Transverse colon (tissue), 3 donors: ENCODE data around the gene ISOC1.

Source experiments
- EP300 ChIP-seq: sonication (generic); formaldehyde crosslinking; IDR thresholded peaks from one replicate; pipeline ENCODE4 v1.6.1; 2017; ENCODE audit warnings: antibody characterized with exemption, low read depth
- POLR2A ChIP-seq: fragments of 450-650 bp; IDR thresholded peaks from one replicate; pipeline ENCODE4 v1.6.1; 2016; ENCODE audit warnings: antibody characterized with exemption, mild to moderate bottlenecking, moderate library complexity
- TF ChIP-seq, protein P1 (sequence below), 5 experiments: fragments of 200-600 bp in 3 of 5; fragments of 450-650 bp in 2 of 5; sonication (generic) in 3 of 5; IDR thresholded peaks; 1 replicate in 2 of 5; 2 replicates in 3 of 5; pipeline ENCODE4 v1.5.1; 2016 to 2017; ENCODE audit warnings: antibody characterized with exemption in 5 of 5, inconsistent platforms in 3 of 5, mild to moderate bottlenecking in 2 of 5, moderate library complexity in 1 of 5

DNA sequence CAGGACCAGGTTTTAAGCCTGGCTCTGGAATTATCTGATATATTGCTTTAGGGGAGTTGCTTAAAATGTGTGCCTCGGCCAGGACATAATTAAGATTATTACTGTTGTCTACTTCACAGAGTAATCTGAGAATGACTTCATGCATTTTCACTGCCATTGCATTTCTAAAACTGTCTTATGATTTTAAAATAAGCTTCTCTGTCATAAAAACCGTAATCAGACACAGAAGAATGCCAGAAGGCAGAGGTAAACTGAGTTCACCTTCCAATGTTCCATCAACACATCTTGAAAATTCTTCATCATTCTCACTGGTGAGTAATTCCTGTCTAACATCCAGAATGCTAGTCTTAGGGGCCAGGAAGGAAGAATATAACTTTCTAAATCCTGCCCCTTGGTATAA lies 47.1 kb downstream of the ISOC1 start:
- no peak for TF ChIP-seq POLR2A
- TF ChIP-seq, protein P1, sequence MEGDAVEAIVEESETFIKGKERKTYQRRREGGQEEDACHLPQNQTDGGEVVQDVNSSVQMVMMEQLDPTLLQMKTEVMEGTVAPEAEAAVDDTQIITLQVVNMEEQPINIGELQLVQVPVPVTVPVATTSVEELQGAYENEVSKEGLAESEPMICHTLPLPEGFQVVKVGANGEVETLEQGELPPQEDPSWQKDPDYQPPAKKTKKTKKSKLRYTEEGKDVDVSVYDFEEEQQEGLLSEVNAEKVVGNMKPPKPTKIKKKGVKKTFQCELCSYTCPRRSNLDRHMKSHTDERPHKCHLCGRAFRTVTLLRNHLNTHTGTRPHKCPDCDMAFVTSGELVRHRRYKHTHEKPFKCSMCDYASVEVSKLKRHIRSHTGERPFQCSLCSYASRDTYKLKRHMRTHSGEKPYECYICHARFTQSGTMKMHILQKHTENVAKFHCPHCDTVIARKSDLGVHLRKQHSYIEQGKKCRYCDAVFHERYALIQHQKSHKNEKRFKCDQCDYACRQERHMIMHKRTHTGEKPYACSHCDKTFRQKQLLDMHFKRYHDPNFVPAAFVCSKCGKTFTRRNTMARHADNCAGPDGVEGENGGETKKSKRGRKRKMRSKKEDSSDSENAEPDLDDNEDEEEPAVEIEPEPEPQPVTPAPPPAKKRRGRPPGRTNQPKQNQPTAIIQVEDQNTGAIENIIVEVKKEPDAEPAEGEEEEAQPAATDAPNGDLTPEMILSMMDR (IDR thresholded peaks at IDR 0.05), result no peak
- TF ChIP-seq EP300, result no peak
